Upper lobe of right lung (tissue), 1 donor: ENCODE data around the gene SLC51B. TPM values are rescaled to one million over a fixed set of nuclear protein-coding genes. Genes with fewer than 3 reads are reported as not detected.
A peak's percentile ranks its signal among the peaks of the same experiment; 100 is the strongest.

ENCODE experiments used
- ATAC-seq: fragments of 200-7000 bp; cut with Tn5 transposase; one replicate; pipeline ENCODE4 v1.9.1; 2020; ENCODE audit warnings: mild to moderate bottlenecking, moderate library complexity
- DNase-seq: peaks from one replicate; pipeline ENCODE4 v3.0.0-alpha.2; 2020
- H3K27ac ChIP-seq: fragments of 200-600 bp; one replicate; pipeline ENCODE4 v1.8.0; 2022
- H3K27me3 ChIP-seq: fragments of 200-600 bp; one replicate; pipeline ENCODE4 v1.8.0; 2022; ENCODE audit warnings: mild to moderate bottlenecking
- H3K36me3 ChIP-seq: fragments of 200-600 bp; one replicate; pipeline ENCODE4 v1.8.0; 2022
- H3K4me1 ChIP-seq: fragments of 200-600 bp; one replicate; pipeline ENCODE4 v1.8.0; 2022
- H3K4me3 ChIP-seq: fragments of 200-600 bp; one replicate; pipeline ENCODE4 v1.8.0; 2022; ENCODE audit warnings: mild to moderate bottlenecking
- H3K9me3 ChIP-seq: fragments of 200-600 bp; one replicate; pipeline ENCODE4 v1.8.0; 2022
- CTCF ChIP-seq: fragments of 200-600 bp; IDR thresholded peaks from one replicate; pipeline ENCODE4 v1.8.0; 2022; ENCODE audit warnings: antibody characterized with exemption
- intact Hi-C: fragments of 100-400 bp; cut with DNase I; formaldehyde crosslinking; loops from one replicate; pipeline ENCODE4 v1.11.0; 2022
- total RNA-seq: library from RNA; stranded (reverse); fragmentation: NEBNext Ultra II Directional; extraction: Animal tissue kit (Norgen Biotek cat#: 25700); gene quantifications from one replicate; pipeline ENCODE4 v1.2.1, GENCODE V29; 2021
- donor health status: DM: no; HTN: yes; CAD: no; lungs with severe emphysema.

SLC51B gene
- total RNA-seq, 1 donor from 2014 or later, result 3.8 TPM

GRCh38 chr15:65077981-65078352 lies 32.8 kb downstream of the SLC51B start:
- Histone ChIP-seq H3K27ac (no peak overlapping the region), H3K27me3 (no peaks in the 10 kb centered on the region), H3K36me3 (no peaks in the 10 kb centered on the region), H3K4me3 (no peak overlapping the region), H3K4me1 (peaks cover 24% of the 10 kb centered on the region), H3K9me3 (no peaks in the 10 kb centered on the region)
- peak; percentile 48 for TF ChIP-seq CTCF
- ATAC-seq (peak; percentile 77), DNase-seq (peak; percentile 86)
- intact Hi-C loops, result no loop called here

GRCh38 chr15:65079580-65079979 lies 34.4 kb downstream of the SLC51B start:
- Histone ChIP-seq H3K4me3 (no peak overlapping the region), H3K36me3 (no peaks in the 10 kb centered on the region), H3K27me3 (no peaks in the 10 kb centered on the region), H3K4me1 (peaks cover 38% of the 10 kb centered on the region), H3K27ac (no peak overlapping the region), H3K9me3 (no peaks in the 10 kb centered on the region)
- intact Hi-C loops, result no loop called here
- ATAC-seq, result no peak
- TF ChIP-seq CTCF, result no peak
- no peak for DNase-seq

GRCh38 chr15:65081270-65081669 lies 36.1 kb downstream of the SLC51B start:
- TF ChIP-seq CTCF, result no peak
- Histone ChIP-seq H3K9me3 (no peaks in the 10 kb centered on the region), H3K27ac (peak overlapping the region; percentile 44), H3K36me3 (no peaks in the 10 kb centered on the region), H3K4me3 (no peak overlapping the region), H3K4me1 (peaks cover 55% of the 10 kb centered on the region), H3K27me3 (no peaks in the 10 kb centered on the region)
- ATAC-seq (peak; percentile 55), DNase-seq (no peak)
- intact Hi-C loops, result no loop called here

- Histone ChIP-seq H3K4me3 (no peak overlapping the region), H3K36me3 (no peaks in the 10 kb centered on the region), H3K27me3 (no peaks in the 10 kb centered on the region), H3K9me3 (no peaks in the 10 kb centered on the region), H3K27ac (peak overlapping the region; percentile 44), H3K4me1 (peaks cover 59% of the 10 kb centered on the region)
- DNase-seq (no peak), ATAC-seq (no peak)
- intact Hi-C loops, result no loop called here
- no peak for TF ChIP-seq CTCF
Observed at GRCh38 chr15:65081758-65082157, 36.6 kb downstream of the SLC51B start.

GRCh38 chr15:65082303-65082953 lies 37.2 kb downstream of the SLC51B start:
- Histone ChIP-seq H3K4me3 (no peak overlapping the region), H3K27me3 (no peaks in the 10 kb centered on the region), H3K36me3 (no peaks in the 10 kb centered on the region), H3K27ac (peak overlapping the region; percentile 65), H3K9me3 (no peaks in the 10 kb centered on the region), H3K4me1 (peaks cover 64% of the 10 kb centered on the region)
- DNase-seq (peak; percentile 67), ATAC-seq (peak; percentile 34)
- intact Hi-C loops, result no loop called here
- no peak for TF ChIP-seq CTCF

- Histone ChIP-seq H3K36me3 (no peaks in the 10 kb centered on the region), H3K4me3 (no peak overlapping the region), H3K4me1 (peaks cover 72% of the 10 kb centered on the region), H3K9me3 (no peaks in the 10 kb centered on the region), H3K27me3 (no peaks in the 10 kb centered on the region), H3K27ac (peak overlapping the region; percentile 4)
- DNase-seq, result peak; percentile 51
- intact Hi-C loops, result no loop called here
- TF ChIP-seq CTCF, result peak; percentile 34
- ATAC-seq, result peak; percentile 1
Observed at GRCh38 chr15:65083262-65083701, 38.1 kb downstream of the SLC51B start.
